Right cardiac atrium (tissue), 5 donors: ENCODE measurements around the gene TANGO6. TPM values are rescaled to one million over a fixed set of nuclear protein-coding genes. Genes with fewer than 3 reads are reported as not detected.
"Not testable (repeated sequence)": the region's sequence is repeated elsewhere in the genome, so short reads cannot be mapped to it uniquely, and the experiment has no call there.

Experiments used
- ATAC-seq, 2 donors: fragments of 200-7000 bp; cut with Tn5 transposase; one replicate each; pipeline versions ENCODE4 v1.8.0 to v1.9.1; 2020; ENCODE audit warnings: moderate library complexity in 2 of 2, mild to moderate bottlenecking in 1 of 2
- DNase-seq, 3 donors: peaks; one replicate each; pipeline ENCODE4 v3.0.0-alpha.2; 2020
- H3K27ac ChIP-seq: one replicate; pipeline ENCODE4 v1.5.1; 2013; ENCODE audit warnings: mild to moderate bottlenecking, low read length, control low read depth, moderate library complexity
- H3K27me3 ChIP-seq: one replicate; pipeline ENCODE4 v1.6.1; 2013; ENCODE audit not compliant: control insufficient read depth, insufficient read depth
- H3K4me1 ChIP-seq: one replicate; pipeline ENCODE4 v1.6.1; 2013; ENCODE audit warnings: low read length; ENCODE audit not compliant: control insufficient read depth, insufficient read depth
- H3K4me3 ChIP-seq: one replicate; pipeline ENCODE4 v1.5.1; 2013; ENCODE audit warnings: low read length, control low read depth
- H3K9me3 ChIP-seq: one replicate; pipeline ENCODE4 v1.6.1; 2013; ENCODE audit warnings: low read length; ENCODE audit not compliant: control insufficient read depth
- WGBS: extraction: QIAGEN DNeasy Blood & Tissue Kit; methylation state at CpG from one replicate; pipeline ENCODE4 v1.1.7; 2013; 5-methylcytosine and 5-hydroxymethylcytosine counted together
- intact Hi-C, 4 donors: fragments of 100-400 bp; cut with DNase I; formaldehyde crosslinking; loops; one replicate each; pipeline versions ENCODE4 v1.11.0 to v1.14.0; 2022 to 2023
- polyA plus RNA-seq: library from polyadenylated mRNA; stranded (reverse); fragments of 200-250 nt; gene quantifications from one replicate; pipeline ENCODE4 v1.2.3, GENCODE V29; 2013
- total RNA-seq, 4 donors: library from RNA; stranded (reverse); fragmentation: NEBNext Ultra II Directional; extraction: Animal tissue kit (Norgen Biotek cat#: 25700); gene quantifications; one replicate each; pipeline ENCODE4 v1.2.1, GENCODE V29; 2021
- donor health status: healthy with polysubstance abuse.
- donor health status: DM: no; HTN: yes; CAD: no.
- donor health status: DM: no; HTN: no; CAD: no.
- donor health status: DM: no; HTN: yes; CAD: no; lungs with severe emphysema.
- donor health status: DM: yes; HTN: yes; CAD: no.

TANGO6 gene
- total and polyA plus RNA-seq, 5 donors, result 2.1 to 11.5 (median 9.7) TPM

GRCh38 chr16:68833251-68833650 lies 10.1 kb upstream of the TANGO6 start:
- DNase-seq, result no peak
- intact Hi-C loops, result no loop called here
- Histone ChIP-seq H3K4me3 (no peak overlapping the region), H3K27ac (no peak overlapping the region), H3K27me3 (no peaks in the 10 kb centered on the region), H3K4me1 (no peaks in the 10 kb centered on the region), H3K9me3 (no peaks in the 10 kb centered on the region)
- ATAC-seq, result no peak
- 84% methylated on average over 14 of the region's 14 CpGs for WGBS

- no peaks in the 10 kb centered on the region for H3K4me1 ChIP-seq
- no peak overlapping the region for H3K4me3 ChIP-seq
- no peaks in the 10 kb centered on the region for H3K27me3 ChIP-seq
- intact Hi-C loops, result no loop called here
- no peaks in the 10 kb centered on the region for H3K9me3 ChIP-seq
- 95% methylated on average over 1 of the region's 1 CpG for WGBS
- no peak for DNase-seq
- ATAC-seq, result no peak
- no peak overlapping the region for H3K27ac ChIP-seq
These were observed 8.8 kb upstream of the TANGO6 start for GRCh38 chr16:68834550-68834949.

GRCh38 chr16:68835970-68836369 lies 7.4 kb upstream of the TANGO6 start:
- Histone ChIP-seq H3K4me3 (no peak overlapping the region), H3K9me3 (no peaks in the 10 kb centered on the region), H3K27ac (no peak overlapping the region), H3K27me3 (no peaks in the 10 kb centered on the region), H3K4me1 (no peaks in the 10 kb centered on the region)
- WGBS, result 78% methylated on average over 5 of the region's 5 CpGs
- no peak for DNase-seq
- no peak for ATAC-seq
- intact Hi-C loops, result no loop called here

- DNase-seq (no peak), ATAC-seq (no peak)
- intact Hi-C loops, result loop anchor here in 1 of 4 donors (10.0 kb wide), 1 partner anchor 305 kb away; the partner anchor contains the start of gene ZFP90
- Histone ChIP-seq H3K4me3 (no peak overlapping the region), H3K27me3 (no peaks in the 10 kb centered on the region), H3K4me1 (no peaks in the 10 kb centered on the region), H3K9me3 (no peaks in the 10 kb centered on the region), H3K27ac (no peak overlapping the region)
- 66% methylated on average over 4 of the region's 4 CpGs for WGBS
These were observed 3.5 kb upstream of the TANGO6 start for GRCh38 chr16:68839831-68840230.

GRCh38 chr16:68842964-68843481 lies 308 bp upstream of the TANGO6 start:
- H3K27ac ChIP-seq, ATAC-seq: not testable (repeated sequence)

GRCh38 chr16:68844211-68844564 lies 857 bp downstream of the TANGO6 start:
- Histone ChIP-seq H3K27me3 (no peaks in the 10 kb centered on the region), H3K4me1 (no peaks in the 10 kb centered on the region), H3K9me3 (no peaks in the 10 kb centered on the region), H3K27ac (peak overlapping the region; percentile 91), H3K4me3 (peak overlapping the region; percentile 98)
- no peak for DNase-seq
- no peak for ATAC-seq
- intact Hi-C loops, result loop anchor here in 1 of 4 donors (10.0 kb wide), 1 partner anchor 309 kb away; the partner anchor contains the start of gene ZFP90
- 6% methylated on average over 6 of the region's 6 CpGs for WGBS

More at GRCh38 chr16:68842964-68843481, 308 bp upstream of the TANGO6 start:
- H3K4me3 ChIP-seq, result peak overlapping the region; percentile 98
- 61% methylated on average over 23 of the region's 23 CpGs for WGBS
- H3K27me3 ChIP-seq, H3K9me3 ChIP-seq, DNase-seq, H3K4me1 ChIP-seq: not testable (repeated sequence)
- intact Hi-C loops, result loop anchor here in 1 of 4 donors (10.0 kb wide), 1 partner anchor 308 kb away; the partner anchor contains the start of gene ZFP90

GRCh38 chr16:68848786-68849185 lies 5.5 kb downstream of the TANGO6 start:
- 72% methylated on average over 9 of the region's 9 CpGs for WGBS
- Histone ChIP-seq H3K9me3 (no peaks in the 10 kb centered on the region), H3K27ac (no peak overlapping the region), H3K27me3 (no peaks in the 10 kb centered on the region), H3K4me1 (no peaks in the 10 kb centered on the region), H3K4me3 (no peak overlapping the region)
- ATAC-seq, result no peak
- DNase-seq, result no peak
- intact Hi-C loops, result loop anchor here in 1 of 4 donors (10.0 kb wide), 1 partner anchor 314 kb away; the partner anchor contains the start of gene ZFP90

GRCh38 chr16:68850481-68850880 lies 7.2 kb downstream of the TANGO6 start:
- no peak overlapping the region for H3K27ac ChIP-seq
- no peaks in the 10 kb centered on the region for H3K4me1 ChIP-seq
- intact Hi-C loops, result loop anchor here in 1 of 4 donors (10.0 kb wide), 1 partner anchor 274 kb away; no protein-coding TSS in a partner anchor
- DNase-seq (no peak), ATAC-seq (no peak)
- no peaks in the 10 kb centered on the region for H3K27me3 ChIP-seq
- no peaks in the 10 kb centered on the region for H3K9me3 ChIP-seq
- 95% methylated on average over 2 of the region's 2 CpGs for WGBS
- no peak overlapping the region for H3K4me3 ChIP-seq

GRCh38 chr16:68851601-68852000 lies 8.3 kb downstream of the TANGO6 start:
- no peaks in the 10 kb centered on the region for H3K9me3 ChIP-seq

GRCh38 chr16:68857479-68857878 lies 14.1 kb downstream of the TANGO6 start:
- intact Hi-C loops, result loop anchor here in 1 of 4 donors (10.0 kb wide), 1 partner anchor 267 kb away; no protein-coding TSS in a partner anchor
- Histone ChIP-seq H3K4me1 (no peaks in the 10 kb centered on the region), H3K4me3 (no peak overlapping the region), H3K27me3 (no peaks in the 10 kb centered on the region), H3K27ac (no peak overlapping the region), H3K9me3 (no peaks in the 10 kb centered on the region)
- no peak for ATAC-seq
- no peak for DNase-seq
- 90% methylated on average over 1 of the region's 1 CpG for WGBS

More at GRCh38 chr16:68851601-68852000, 8.3 kb downstream of the TANGO6 start:
- H3K4me1 ChIP-seq, result no peaks in the 10 kb centered on the region
- ATAC-seq (no peak), DNase-seq (no peak)
- 70% methylated on average over 2 of the region's 2 CpGs for WGBS
- no peak overlapping the region for H3K4me3 ChIP-seq
- H3K27me3 ChIP-seq, result no peaks in the 10 kb centered on the region
- H3K27ac ChIP-seq, result no peak overlapping the region
- intact Hi-C loops, result loop anchor here in 1 of 4 donors (10.0 kb wide), 1 partner anchor 273 kb away; no protein-coding TSS in a partner anchor

- ATAC-seq (no peak), DNase-seq (no peak)
- Histone ChIP-seq H3K4me1 (no peaks in the 10 kb centered on the region), H3K9me3 (no peaks in the 10 kb centered on the region), H3K27ac (no peak overlapping the region), H3K27me3 (no peaks in the 10 kb centered on the region), H3K4me3 (no peak overlapping the region)
- intact Hi-C loops, result loop anchor here in 1 of 4 donors (10.0 kb wide), 1 partner anchor 265 kb away; no protein-coding TSS in a partner anchor
- WGBS, result 97% methylated on average over 4 of the region's 4 CpGs
These were observed 16.5 kb downstream of the TANGO6 start for GRCh38 chr16:68859828-68860227.
